GM23338 (cell line): ENCODE results near the gene AMPH.

Experiments used
- CREB1 ChIP-seq: fragments of 250-450 bp; sonication (Bioruptor Pico); IDR thresholded peaks from 2 replicates; pipeline ENCODE4 v1.5.0; 2020; ENCODE audit warnings: low read depth, mild to moderate bottlenecking, moderate library complexity
- CTCF ChIP-seq, 2 experiments: fragments of 200-600 bp in 1 of 2; sonication (generic) in 1 of 2; conservative IDR thresholded peaks; 2 replicates each; pipeline versions ENCODE4 v1.5.1 to v1.6.1; 2016 to 2017; ENCODE audit warnings: antibody characterized with exemption in 2 of 2, low read depth in 2 of 2, mild to moderate bottlenecking in 2 of 2, moderate library complexity in 1 of 2
- EZH2 ChIP-seq: fragments of 200-600 bp; sonication (generic); IDR thresholded peaks from one replicate; pipeline ENCODE4 v1.8.0; 2017; ENCODE audit warnings: antibody characterized with exemption, mild to moderate bottlenecking, low read depth; ENCODE audit not compliant: unreplicated experiment
- EZH2phosphoT487 ChIP-seq: fragments of 200-600 bp; sonication (generic); IDR thresholded peaks from one replicate; pipeline ENCODE4 v1.8.1; 2018; ENCODE audit warnings: antibody characterized with exemption; ENCODE audit not compliant: unreplicated experiment
- POLR2AphosphoS5 ChIP-seq: IDR thresholded peaks from 2 replicates; pipeline ENCODE4 v1.6.1; 2016; ENCODE audit warnings: antibody characterized with exemption, low read depth
- REST ChIP-seq: IDR thresholded peaks from one replicate; pipeline ENCODE4 v1.6.1; 2018; ENCODE audit warnings: antibody characterized with exemption; ENCODE audit not compliant: unreplicated experiment

GRCh38 chr7:38375453-38375852 is 255.7 kb downstream of the AMPH start:
- TF ChIP-seq CTCF (conservative IDR thresholded peaks at IDR 0.05; ENCODE audit: low read depth in 2 of 2) (no peak), EZH2 (no peak), EZH2phosphoT487 (no peak), POLR2AphosphoS5 (no peak), REST (no peak), CREB1 (no peak)
